ENCODE measurements around the gene SPEF1.

The SPEF1 gene

GRCh38 chr20:3755269-3755668, 26.0 kb downstream of the SPEF1 start:
- no peaks in the 10 kb centered on the region for H4K20me1 ChIP-seq (ENCODE audit: control insufficient read depth, insufficient read depth, low read depth, low read length)

GRCh38 chr20:3754276-3754630, 27.0 kb downstream of the SPEF1 start:
- H3K36me3 ChIP-seq (ENCODE audit: control insufficient read depth, low read length): peaks cover 14% of the 10 kb centered on the region
- H3K4me1 ChIP-seq (ENCODE audit: control insufficient read depth, low read length): no peaks in the 10 kb centered on the region
- no peak overlapping the region for H3K27ac ChIP-seq (ENCODE audit: low read depth, low read length)
- no peak overlapping the region for H3K4me3 ChIP-seq (ENCODE audit: low read length)
- H3K4me2 ChIP-seq (ENCODE audit: low read length): no peak overlapping the region
- TF ChIP-seq CTCF (IDR thresholded peaks at IDR 0.05; ENCODE audit: low read depth, low read length, poor library complexity, severe bottlenecking) (no peak), EZH2phosphoT487 (IDR thresholded peaks at IDR 0.05; ENCODE audit: borderline replicate concordance, low read length) (no peak)
- no peaks in the 10 kb centered on the region for H3K9me2 ChIP-seq (replicated peaks; ENCODE audit: control insufficient read depth, low read length)
- H3K9me3 ChIP-seq (ENCODE audit: control insufficient read depth, insufficient read depth, low read length): no peaks in the 10 kb centered on the region
- H3K79me2 ChIP-seq (ENCODE audit: control insufficient read depth, low read length): no peaks in the 10 kb centered on the region
- H3K27me3 ChIP-seq (ENCODE audit: control insufficient read depth, low read length): no peaks in the 10 kb centered on the region
- no peaks in the 10 kb centered on the region for H4K20me1 ChIP-seq (ENCODE audit: control insufficient read depth, insufficient read depth, low read depth, low read length)
- no peaks in the 10 kb centered on the region for H3F3A ChIP-seq (ENCODE audit: control insufficient read depth, insufficient read depth)

More at GRCh38 chr20:3755269-3755668, 26.0 kb downstream of the SPEF1 start:
- Histone ChIP-seq H3K79me2 (ENCODE audit: control insufficient read depth, low read length) (peaks cover 2% of the 10 kb centered on the region; the same call in 1 of the 2 replicates), H3F3A (ENCODE audit: control insufficient read depth, insufficient read depth) (no peaks in the 10 kb centered on the region), H3K9me3 (ENCODE audit: control insufficient read depth, insufficient read depth, low read length) (no peaks in the 10 kb centered on the region), H3K4me1 (ENCODE audit: control insufficient read depth, low read length) (no peaks in the 10 kb centered on the region), H3K4me2 (ENCODE audit: low read length) (no peak overlapping the region), H3K4me3 (ENCODE audit: low read length) (no peak overlapping the region), H3K36me3 (ENCODE audit: control insufficient read depth, low read length) (peaks cover 17% of the 10 kb centered on the region), H3K27ac (ENCODE audit: low read depth, low read length) (no peak overlapping the region), H3K27me3 (ENCODE audit: control insufficient read depth, low read length) (no peaks in the 10 kb centered on the region), H3K9me2 (replicated peaks; ENCODE audit: control insufficient read depth, low read length) (no peaks in the 10 kb centered on the region)
- TF ChIP-seq CTCF (IDR thresholded peaks at IDR 0.05; ENCODE audit: low read depth, low read length, poor library complexity, severe bottlenecking): no peak
- TF ChIP-seq EZH2phosphoT487 (IDR thresholded peaks at IDR 0.05; ENCODE audit: borderline replicate concordance, low read length): no peak

GRCh38 chr20:3753501-3754275, 27.6 kb downstream of the SPEF1 start:
- Histone ChIP-seq H3K9me3 (ENCODE audit: control insufficient read depth, insufficient read depth, low read length) (no peaks in the 10 kb centered on the region), H4K20me1 (ENCODE audit: control insufficient read depth, insufficient read depth, low read depth, low read length) (no peaks in the 10 kb centered on the region), H3K4me3 (ENCODE audit: low read length) (no peak overlapping the region), H3K79me2 (ENCODE audit: control insufficient read depth, low read length) (no peaks in the 10 kb centered on the region), H3K27me3 (ENCODE audit: control insufficient read depth, low read length) (no peaks in the 10 kb centered on the region), H3K27ac (ENCODE audit: low read depth, low read length) (no peak overlapping the region), H3K9me2 (replicated peaks; ENCODE audit: control insufficient read depth, low read length) (no peaks in the 10 kb centered on the region), H3K36me3 (ENCODE audit: control insufficient read depth, low read length) (peaks cover 14% of the 10 kb centered on the region), H3K4me2 (ENCODE audit: low read length) (no peak overlapping the region), H3F3A (ENCODE audit: control insufficient read depth, insufficient read depth) (no peaks in the 10 kb centered on the region), H3K4me1 (ENCODE audit: control insufficient read depth, low read length) (no peaks in the 10 kb centered on the region)
- TF ChIP-seq EZH2phosphoT487 (IDR thresholded peaks at IDR 0.05; ENCODE audit: borderline replicate concordance, low read length) (no peak), CTCF (IDR thresholded peaks at IDR 0.05; ENCODE audit: low read depth, low read length, poor library complexity, severe bottlenecking) (no peak)

Data from DOHH2 (cell line).